GM19043 (cell line): ENCODE results near the gene C16orf74.

Experiments used
- ATAC-seq: cut with Tn5 transposase; IDR thresholded peaks from one replicate; pipeline ENCODE4 v1.9.1; 2021; ENCODE audit warnings: low read depth; ENCODE audit not compliant: unreplicated experiment

The C16orf74 gene

DNA sequence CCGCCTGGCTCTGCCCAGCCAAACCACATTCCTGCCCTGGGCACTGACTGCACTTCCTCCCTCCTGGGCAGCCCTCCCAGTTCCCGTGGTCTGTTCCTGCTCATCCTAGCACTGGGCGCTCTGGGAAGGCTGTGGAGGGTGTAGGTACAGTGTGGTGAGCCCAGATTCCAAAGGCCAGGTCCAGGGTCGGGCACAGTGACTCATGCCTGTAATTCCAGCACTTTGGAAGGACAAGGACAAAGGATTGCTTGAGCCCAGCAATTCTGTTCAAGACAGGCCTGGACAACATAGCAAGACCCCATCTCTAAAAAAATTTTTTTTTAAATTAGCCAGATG is 30.6 kb downstream of the C16orf74 start:
- ATAC-seq: no peak

DNA sequence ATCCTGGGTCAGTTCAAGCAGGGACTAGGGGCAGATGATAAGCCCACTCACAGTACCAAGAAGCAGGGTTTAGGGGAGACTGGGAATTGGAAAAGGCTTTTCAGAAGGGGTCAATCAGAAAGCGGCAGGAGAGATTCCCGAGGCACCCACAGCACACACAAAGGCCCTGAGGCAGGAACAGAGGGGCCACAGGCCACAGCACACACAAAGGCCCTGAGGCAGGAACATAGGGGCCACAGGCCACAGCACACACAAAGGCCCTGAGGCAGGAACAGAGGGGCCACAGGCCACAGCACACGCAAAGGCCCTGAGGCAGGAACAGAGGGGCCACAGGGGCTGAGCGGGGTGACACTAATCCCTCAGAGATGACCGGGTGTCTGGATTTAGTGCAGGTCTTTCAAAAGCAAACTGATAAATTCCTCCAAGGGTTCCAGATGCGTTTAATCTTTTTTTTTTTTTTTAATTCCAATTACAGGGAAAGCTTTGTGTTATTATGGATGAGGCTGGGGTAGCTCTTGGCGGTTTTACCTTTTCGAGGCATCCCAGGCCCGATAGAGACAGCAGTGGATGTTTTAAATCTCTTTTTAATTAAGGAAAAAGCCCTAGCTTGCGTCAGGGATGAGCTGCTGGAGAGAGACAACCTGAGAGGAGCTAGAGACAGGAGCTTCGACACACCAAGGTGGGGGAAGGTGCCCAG is 31.1 kb downstream of the C16orf74 start:
- no peak for ATAC-seq

DNA sequence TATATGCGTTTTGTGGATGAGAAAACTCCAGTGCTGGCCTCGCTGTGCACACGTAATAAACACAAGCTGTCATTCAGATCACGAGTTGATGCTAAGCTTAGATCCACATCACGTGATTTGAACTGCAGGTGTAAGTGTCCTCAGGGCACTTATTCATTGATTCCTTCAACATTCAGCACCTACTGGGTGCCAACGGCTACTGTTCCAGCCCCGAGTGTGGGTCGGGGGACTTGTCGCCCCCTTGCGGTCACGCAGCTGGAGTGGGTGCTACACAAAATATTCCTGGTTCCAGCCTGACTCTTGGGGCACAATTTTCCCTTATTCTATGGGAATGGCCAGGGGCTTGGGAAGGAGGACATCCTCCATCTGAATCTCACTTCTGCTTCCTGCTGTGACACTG is 32.2 kb downstream of the C16orf74 start:
- ATAC-seq: no peak

DNA sequence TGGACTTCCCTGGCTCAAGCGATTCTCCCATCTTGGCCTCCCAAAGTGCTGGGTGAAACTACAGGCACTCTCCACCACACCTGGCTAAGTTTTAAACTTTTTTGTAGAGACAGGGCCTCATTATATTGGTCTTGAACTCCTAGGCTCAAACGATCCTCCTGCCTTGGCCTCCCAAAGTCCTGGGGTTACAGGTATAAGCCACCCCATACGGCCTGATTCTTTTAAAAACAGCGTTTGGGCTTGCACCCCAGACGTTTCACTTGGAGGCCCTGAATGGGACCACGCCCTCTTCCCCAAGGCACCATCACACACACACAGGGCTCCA is 32.8 kb downstream of the C16orf74 start:
- ATAC-seq: no peak

DNA sequence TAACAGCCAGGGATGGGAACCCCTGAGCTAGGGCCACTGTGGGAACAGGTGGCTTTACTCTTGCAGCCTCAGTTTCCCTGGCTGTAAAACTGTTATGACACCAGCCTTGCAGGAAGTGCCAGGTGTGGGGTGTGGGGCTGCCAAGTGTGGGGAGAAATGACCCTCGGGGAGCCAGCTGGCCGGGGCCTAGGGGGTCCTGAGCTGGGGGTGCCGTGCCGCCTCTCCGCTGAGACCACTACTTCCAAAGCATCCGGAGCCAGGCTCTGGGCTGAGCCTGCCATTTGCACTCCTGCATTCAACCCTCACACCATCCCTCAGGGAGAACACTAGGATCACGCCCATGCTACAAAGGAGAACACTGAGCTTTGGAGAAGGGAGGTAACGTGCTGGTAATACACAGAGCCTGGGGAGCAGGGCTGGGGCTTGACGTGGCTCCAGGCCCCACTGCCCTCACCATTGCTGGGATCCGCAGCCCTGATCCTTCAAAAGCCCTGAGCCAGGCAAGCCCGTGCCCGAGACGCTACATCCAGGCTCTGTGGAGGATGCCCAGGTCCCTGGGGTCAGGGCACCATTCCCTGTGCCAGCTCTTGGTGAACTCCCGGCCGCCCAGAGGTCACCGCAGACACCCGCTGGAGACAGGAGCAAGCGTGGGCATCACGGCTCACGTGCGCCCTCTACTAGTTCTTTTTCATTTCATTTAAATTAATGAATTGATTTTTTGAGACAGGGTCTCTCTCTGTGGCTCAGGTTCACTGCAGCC is 33.3 kb downstream of the C16orf74 start:
- no peak for ATAC-seq

DNA sequence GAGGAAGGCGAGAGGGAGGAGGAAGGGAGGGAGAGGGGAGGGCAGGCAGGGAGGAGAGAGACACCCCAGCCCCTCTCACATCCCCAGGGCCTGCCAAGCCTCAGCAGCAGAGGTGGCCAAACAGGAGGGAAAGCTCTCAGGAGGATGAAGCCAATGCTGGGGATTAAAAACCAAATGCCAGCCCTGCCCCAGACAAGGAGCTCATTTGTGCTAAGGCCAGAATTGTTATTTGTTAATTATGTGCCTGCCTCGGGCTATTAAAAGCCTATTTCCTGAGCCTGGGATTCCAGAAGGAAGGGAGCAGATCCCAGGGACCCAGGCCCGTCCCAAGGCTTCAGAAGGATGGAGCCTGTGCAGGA is 34.2 kb downstream of the C16orf74 start:
- no peak for ATAC-seq

DNA sequence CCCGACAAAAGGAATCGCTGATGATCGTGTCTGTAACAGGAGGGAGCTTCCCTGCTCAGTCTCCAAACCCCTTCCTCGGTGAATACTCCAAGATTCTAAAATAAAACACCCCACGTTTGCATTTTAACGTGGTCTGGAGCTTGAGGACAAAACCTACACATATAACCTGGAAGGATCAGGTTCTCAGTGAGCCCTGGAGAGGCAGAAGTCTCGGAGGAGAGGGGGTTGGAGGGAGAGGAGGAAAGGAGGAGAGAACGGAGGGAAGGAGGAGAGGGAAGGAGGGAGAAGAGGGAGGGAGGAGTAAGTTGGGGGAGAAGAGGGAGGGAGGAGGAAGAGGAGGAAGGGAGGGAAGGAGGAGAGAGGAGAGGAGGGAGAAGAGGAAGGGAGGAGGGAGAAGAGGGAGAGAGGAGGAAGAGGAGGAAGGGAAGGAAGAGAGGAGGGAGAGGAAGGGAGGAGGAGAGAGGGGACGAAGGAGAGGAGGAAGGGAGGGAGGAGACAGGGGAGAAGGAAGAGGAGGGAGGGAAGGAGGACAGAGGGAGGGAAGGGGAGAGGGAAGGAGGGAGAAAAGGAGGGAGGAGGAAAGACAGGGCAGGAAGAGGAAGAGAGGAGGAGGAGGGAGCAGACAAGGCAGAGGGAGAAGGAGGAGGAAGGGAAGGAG is 34.7 kb downstream of the C16orf74 start:
- ATAC-seq: no peak

DNA sequence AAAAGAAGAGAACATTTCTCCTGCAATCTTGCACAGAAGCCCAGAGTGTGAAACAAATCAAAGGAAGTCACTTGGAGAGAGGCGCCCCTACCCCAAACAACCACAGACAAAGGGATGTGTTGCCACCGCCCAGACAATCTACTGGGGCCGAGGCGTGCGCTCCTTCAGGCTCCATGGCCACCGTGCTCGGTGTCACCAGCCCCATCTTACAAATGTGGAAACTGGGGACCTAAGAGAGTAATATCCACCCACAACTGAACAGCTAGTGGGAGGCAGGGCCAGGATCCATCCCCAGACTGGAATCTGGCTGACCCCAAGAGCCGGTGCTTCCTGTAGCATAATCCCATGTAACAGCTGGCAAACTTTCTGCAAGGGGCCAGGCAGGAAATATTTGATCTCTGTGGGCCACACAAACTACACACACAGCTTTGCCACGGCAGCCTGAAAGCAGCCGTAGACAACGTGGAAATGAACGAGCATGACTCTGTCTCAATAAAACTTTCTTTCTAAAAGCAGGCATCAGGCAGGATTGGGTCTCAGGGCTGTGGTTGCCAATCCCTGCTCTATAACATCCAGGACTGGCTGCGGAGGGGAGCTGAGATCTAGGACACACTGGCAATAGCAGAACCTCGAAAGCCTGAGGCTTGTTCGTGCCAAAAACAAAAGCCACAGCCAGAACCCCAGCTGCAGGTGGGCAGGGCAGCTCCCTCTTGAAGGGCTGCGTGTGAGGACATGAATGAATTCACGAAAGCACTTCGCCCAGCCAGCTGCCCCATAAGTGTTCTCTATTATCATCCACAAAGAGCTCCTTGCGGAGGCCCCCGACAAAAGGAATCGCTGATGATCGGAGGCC is 35.5 kb downstream of the C16orf74 start:
- ATAC-seq: no peak

DNA sequence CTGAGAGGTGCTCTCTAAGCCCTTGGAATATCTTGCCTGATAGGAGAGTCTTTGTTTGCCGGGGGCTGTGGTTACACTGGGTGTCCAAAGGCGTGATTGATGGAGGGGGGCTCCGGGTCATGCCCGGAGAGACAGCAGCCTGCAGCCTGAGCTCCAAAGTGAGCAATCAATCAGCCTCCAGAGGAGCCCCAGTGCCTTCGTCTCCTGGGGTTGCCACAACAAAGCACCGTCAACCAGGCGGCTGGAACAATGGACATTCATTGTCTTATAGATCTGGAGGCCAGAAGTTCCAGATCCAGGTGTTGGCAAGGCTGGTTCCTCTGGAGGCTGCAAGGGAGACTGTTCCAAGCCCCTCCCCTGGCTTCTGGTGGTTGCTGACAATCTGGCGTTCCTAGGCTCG is 38.1 kb downstream of the C16orf74 start:
- ATAC-seq: no peak

DNA sequence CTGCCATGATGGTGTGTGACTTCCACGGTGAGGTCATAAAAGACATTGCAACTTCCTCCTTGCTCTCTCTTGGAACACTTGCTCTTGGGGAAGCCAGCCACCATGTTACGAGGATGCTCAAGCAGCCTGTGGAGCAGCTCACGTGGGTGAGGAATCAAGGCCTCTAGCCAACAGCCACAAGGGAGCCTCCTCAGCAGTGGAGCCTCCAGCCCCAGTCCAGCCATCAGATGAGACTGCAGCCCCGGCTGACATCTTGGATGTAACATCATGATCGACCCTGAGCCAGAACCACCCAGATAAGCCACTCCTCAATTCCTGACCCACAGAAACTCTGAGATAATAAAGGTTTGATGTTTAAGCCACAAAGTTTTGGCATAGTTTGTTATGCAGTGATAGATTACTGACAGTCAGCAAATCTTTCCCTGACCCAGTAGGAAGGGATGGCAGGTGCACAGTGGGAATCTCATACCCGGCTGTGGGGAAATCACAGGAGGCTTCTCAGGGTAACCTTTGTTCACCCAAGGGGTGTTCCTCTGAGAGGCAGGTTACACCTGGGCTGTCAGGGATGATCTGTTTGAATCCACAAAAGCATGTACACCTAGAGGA is 38.8 kb downstream of the C16orf74 start:
- no peak for ATAC-seq

DNA sequence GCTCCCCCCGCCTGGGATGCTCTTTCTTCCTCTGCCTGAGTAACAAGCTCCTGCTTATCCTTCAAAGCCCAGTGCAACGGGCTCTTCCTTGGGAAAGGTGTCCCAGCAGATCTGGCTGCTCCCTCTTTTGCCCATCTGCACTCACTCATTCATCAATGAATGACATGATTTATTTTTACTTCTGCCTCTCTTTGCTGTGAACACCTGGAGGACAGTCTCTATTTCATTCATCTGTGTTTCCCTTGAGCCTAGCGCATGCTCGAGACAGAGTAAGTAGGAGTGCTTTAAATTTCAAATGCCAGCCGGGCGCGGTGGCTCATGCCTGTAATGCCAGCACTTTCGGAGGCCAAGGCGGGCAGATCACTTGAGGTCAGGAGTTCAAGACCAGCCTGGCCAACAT is 40.2 kb downstream of the C16orf74 start:
- no peak for ATAC-seq

DNA sequence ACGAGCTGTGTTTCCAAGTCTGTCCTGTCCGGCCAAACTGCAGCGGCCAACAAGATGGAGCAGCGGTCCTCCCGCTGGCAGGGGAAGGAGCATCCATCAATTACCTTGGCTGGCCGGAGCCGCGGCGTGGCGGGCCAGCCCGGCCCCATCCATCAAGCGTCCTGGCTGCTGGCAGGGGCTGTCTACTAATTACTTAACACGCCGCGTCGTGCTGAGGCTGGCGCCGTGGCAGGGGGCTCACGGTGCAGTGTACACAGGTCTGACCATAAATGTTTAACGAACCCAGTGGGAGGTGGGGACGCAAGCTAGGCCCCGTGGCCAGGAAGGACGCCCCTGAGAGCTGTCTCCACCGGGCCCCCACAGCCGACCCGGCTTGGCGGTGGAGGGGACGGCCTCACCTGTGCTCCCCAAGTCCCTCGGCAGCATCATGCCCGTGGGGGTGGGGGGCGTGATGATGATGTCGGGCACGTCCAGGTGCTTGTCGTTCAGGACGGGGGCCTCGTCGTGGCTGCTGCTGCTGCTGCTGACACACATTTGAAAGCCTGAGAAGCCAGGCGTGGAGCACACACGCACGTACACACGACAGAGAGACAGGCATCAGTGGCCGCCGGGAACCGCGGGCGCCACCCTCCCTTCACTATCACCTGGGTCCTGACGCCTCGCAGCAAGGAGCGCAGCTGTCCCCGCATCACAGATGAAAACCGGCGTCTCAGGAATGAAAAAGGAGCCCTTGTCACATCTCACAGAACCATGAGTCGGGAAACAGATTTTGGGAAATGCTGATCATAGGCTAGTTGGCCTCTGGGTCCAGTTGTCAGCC is 40.9 kb downstream of the C16orf74 start:
- ATAC-seq: no peak

DNA sequence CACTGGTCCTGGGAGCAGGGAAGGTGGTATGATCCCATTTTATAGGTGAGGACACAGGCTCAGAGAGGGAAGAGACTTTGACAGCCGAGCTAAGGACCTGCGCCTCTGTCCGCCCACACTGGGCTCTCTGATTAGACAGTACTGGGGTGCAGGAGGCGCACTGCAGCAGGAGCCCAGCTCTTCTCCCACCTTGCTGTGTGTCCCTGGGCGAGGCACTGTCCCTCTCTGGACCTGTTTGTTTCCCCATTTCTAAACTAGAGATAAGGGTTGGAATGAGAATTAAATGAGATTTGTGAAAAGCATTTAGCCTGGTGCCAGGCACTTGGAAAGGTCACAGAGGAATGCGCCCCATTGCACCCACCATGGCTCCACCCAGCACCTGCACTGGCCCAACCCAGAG is 42.6 kb downstream of the C16orf74 start:
- no peak for ATAC-seq

DNA sequence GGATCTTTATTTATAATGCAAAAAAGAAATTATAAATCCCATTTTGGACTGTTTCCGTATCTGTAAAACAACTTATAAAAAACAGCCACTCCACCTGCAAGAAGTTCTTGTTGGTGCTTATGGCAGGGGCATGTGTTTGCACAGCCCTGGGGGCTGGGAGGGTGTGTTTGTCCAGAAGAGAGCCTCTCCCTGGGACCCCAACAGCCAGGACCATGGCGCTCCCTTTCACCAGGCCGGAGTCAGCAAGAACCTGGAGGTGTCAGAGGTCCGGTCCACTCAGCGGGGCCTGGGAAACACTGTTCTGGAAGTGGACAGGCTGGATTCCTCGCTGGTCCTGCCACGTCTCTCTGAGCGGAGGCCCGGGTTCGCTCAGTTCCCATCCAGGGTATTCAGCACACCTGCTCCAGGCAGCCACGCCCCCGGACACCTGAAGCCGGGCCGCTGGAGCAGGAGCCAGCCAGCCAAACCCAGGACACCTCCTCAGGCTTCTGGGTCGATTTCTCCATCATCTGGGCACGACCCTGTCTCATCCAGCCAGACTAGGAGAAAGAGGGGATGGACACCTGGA is 43.3 kb downstream of the C16orf74 start:
- no peak for ATAC-seq

DNA sequence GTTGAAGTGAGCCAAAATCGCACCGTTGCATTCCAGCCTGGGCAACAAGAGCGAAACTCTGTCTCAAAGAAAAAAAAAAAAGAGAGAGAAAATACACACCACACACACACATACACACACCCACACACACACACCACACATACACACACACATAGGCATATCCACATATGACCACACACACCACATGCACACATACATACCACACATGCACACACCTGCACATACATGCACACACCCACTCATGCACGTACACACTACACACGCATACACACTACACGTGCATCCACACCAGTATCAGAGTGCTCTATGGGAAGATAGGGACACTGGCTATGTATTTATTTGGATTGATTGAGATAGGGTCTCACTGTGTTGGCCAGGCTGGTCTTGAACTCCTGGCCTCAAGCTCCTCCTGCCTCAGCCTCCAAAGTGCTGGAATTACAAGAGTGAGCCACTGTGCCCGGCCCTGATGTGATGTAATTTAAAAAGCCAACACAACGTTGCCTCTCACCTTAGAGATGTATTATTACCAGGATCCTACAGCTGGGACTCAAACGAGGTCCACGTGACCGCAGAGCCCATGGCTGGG is 44.4 kb downstream of the C16orf74 start:
- ATAC-seq: no peak

DNA sequence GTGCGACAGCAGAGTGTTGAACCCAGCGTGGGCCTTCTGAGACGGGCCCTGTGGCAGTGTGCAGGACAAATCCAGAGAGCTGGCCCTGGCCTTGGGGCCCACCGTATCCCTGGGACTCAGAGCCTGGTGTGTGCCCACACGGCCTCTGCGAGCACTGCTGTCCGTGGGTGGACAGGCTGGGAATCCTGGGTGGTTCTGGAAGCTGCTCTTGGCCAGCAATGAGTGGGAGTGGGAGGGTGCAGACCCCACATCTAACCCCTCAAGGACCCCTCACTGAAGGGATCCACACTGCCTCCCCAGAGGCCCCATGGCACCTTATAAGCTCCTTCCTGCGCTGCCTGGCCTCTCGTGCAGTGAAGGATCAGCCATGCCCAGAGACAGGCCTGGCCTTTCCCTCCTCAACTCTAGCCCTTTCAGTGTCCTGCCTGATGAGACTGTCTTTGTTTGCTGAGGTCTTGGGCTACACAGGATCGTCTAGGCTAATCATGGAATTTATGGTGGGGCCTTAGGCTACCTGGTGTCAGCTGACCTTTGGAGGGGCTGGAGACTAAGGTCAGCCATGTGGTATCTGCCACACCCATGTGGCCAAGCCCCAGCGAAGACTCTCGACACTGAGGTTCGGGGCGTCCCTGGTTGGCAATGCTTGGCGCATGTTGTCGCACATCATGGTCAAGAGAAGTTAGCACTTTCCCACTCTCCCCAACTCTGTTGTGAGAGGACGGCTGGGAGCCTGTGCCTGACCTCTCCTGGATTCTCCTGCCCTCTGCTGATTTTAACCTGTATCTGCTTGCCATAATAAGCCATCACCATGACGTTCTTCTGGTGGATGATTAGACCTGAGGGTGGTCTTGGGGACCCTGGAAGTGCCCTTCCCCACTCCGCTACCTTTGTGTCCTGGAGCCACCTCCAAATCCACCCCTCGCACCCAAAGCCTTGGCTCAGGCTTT is 45.7 kb downstream of the C16orf74 start:
- no peak for ATAC-seq

DNA sequence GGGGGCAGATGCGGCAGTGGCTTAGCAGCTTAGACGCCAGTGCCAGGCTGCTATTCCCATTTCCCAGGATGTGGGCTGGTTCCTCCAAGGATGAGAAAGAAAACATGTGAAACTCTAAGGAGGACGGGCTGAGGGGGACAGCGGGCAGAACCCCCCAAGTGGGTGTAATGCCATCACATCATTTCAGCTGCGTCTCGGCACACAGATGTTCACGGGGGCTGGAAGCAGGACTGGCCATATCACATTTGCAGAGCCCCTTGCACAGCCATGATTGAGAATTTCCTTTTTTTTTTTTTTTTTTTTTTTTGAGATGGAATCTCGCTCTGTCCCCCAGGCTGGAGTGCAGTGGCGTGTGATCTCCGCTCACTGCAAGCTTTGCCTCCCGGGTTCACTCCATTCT is 46.9 kb downstream of the C16orf74 start:
- ATAC-seq: no peak

DNA sequence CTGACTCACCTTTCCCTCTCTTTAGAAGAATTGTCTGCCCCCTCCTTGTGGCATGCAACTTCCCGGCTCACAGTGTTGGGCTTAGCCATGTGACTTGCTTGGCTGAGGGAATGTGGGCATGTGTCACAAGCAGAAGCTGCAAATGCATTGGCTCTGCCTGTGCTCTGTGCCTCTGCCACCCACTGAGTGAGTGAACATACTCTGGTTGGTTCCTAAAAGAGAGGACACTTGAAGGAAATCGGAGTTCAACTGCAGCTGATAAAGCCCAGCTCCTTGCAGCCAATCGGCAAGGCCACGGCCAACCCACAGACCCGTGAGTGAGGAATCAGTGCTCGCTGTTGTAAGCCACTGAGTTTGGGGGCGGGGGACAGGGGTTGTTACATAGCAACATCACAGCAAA is 51.3 kb downstream of the C16orf74 start:
- no peak for ATAC-seq
